Immature natural killer cell (primary cell): ENCODE data around the gene INTS13. TPM values are rescaled to one million over a fixed set of nuclear protein-coding genes. Genes with fewer than 3 reads are reported as not detected.

Source experiments
- polyA plus RNA-seq, 3 donors: library from polyadenylated mRNA; unstranded; fragments of 300-500 nt; fragmentation: Illumina TruSeq; gene quantifications; one replicate each; pipeline ENCODE4 v1.2.3, GENCODE V29; 2021

The INTS13 gene
- polyA plus RNA-seq, 3 donors from 2014 or later = 11.4 to 27.2 (median 21.9) TPM

Other genes with a start within 250 kb of the INTS13 start
- 10 to 100 TPM in 1 of 3 donors, 1 to 10 TPM in 2; 7.2 to 23.4 (median 7.4) TPM for gene ITPR2, start 104.8 kb downstream of the INTS13 start, polyA plus RNA-seq
- 10 to 100 TPM; 70.7 to 95.1 (median 85.2) TPM for gene FGFR1OP2, start 489 bp upstream of the INTS13 start, polyA plus RNA-seq
- 100 to 1,000 TPM in 1 of 3 donors, 10 to 100 TPM in 2; 76.1 to 109 (median 78.1) TPM for gene TM7SF3, start 76.4 kb upstream of the INTS13 start, polyA plus RNA-seq
- 10 to 100 TPM; 12.5 to 20.2 (median 18.8) TPM for gene MED21, start 84.6 kb upstream of the INTS13 start, polyA plus RNA-seq
- not detected for gene C12orf71, start 144.6 kb upstream of the INTS13 start, polyA plus RNA-seq